ENCODE results near the gene CER1.
A peak's percentile ranks its signal among the peaks of the same experiment; 100 is the strongest.

The CER1 gene

GRCh38 chr9:14730461-14730898 lies 7.9 kb upstream of the CER1 start:
- peak; percentile 28 for DNase-seq (ENCODE audit: low read depth)
- no peak overlapping the region for H3K4me3 ChIP-seq (ENCODE audit: control insufficient read depth, low read depth, low read length)
- TF ChIP-seq CTCF (conservative IDR thresholded peaks at IDR 0.05; ENCODE audit: control insufficient read depth, insufficient read depth, low read depth, low read length), result no peak

- no peak for TF ChIP-seq CTCF (conservative IDR thresholded peaks at IDR 0.05; ENCODE audit: control insufficient read depth, insufficient read depth, low read depth, low read length)
- no peak overlapping the region for H3K4me3 ChIP-seq (ENCODE audit: control insufficient read depth, low read depth, low read length)
Measured at GRCh38 chr9:14723301-14723700, 768 bp upstream of the CER1 start.

GRCh38 chr9:14719231-14719923 lies 3.2 kb downstream of the CER1 start:
- no peak overlapping the region for H3K4me3 ChIP-seq (ENCODE audit: control insufficient read depth, low read depth, low read length)
- no peak for TF ChIP-seq CTCF (conservative IDR thresholded peaks at IDR 0.05; ENCODE audit: control insufficient read depth, insufficient read depth, low read depth, low read length)
- DNase-seq (ENCODE audit: low read depth), result no peak

More at GRCh38 chr9:14723301-14723700, 768 bp upstream of the CER1 start:
- no peak for DNase-seq (ENCODE audit: low read depth)

GRCh38 chr9:14715102-14715501 lies 7.4 kb downstream of the CER1 start:
- no peak for TF ChIP-seq CTCF (conservative IDR thresholded peaks at IDR 0.05; ENCODE audit: control insufficient read depth, insufficient read depth, low read depth, low read length)

GRCh38 chr9:14713187-14713767 lies 9.3 kb downstream of the CER1 start:
- H3K4me3 ChIP-seq (ENCODE audit: control insufficient read depth, low read depth, low read length), result no peak overlapping the region
- TF ChIP-seq CTCF (conservative IDR thresholded peaks at IDR 0.05; ENCODE audit: control insufficient read depth, insufficient read depth, low read depth, low read length), result no peak
- DNase-seq (ENCODE audit: low read depth), result no peak

More at GRCh38 chr9:14715102-14715501, 7.4 kb downstream of the CER1 start:
- DNase-seq (ENCODE audit: low read depth), result no peak
- no peak overlapping the region for H3K4me3 ChIP-seq (ENCODE audit: control insufficient read depth, low read depth, low read length)

- DNase-seq (ENCODE audit: low read depth), result peak; percentile 29
- TF ChIP-seq CTCF (conservative IDR thresholded peaks at IDR 0.05; ENCODE audit: control insufficient read depth, insufficient read depth, low read depth, low read length), result no peak
- no peak overlapping the region for H3K4me3 ChIP-seq (ENCODE audit: control insufficient read depth, low read depth, low read length)
Measured at GRCh38 chr9:14710804-14711203, 11.7 kb downstream of the CER1 start.
